Fibroblast of mammary gland (primary cell): ENCODE data around the gene APOBEC2.

Experiments used
- DNase-seq: peaks from one replicate; pipeline ENCODE4 v3.0.0-alpha.2; 2010; ENCODE audit warnings: low read depth
- H3K4me3 ChIP-seq: 2 replicates; pipeline ENCODE4 v1.5.1; 2011; ENCODE audit warnings: low read depth, mild to moderate bottlenecking, low read length, moderate library complexity; ENCODE audit not compliant: control insufficient read depth
- TF ChIP-seq, protein P1 (sequence below): conservative IDR thresholded peaks from 2 replicates; pipeline ENCODE4 v1.5.1; 2011; ENCODE audit warnings: low read depth, low read length, inconsistent platforms; ENCODE audit not compliant: control insufficient read depth, insufficient read depth

APOBEC2 gene

DNA sequence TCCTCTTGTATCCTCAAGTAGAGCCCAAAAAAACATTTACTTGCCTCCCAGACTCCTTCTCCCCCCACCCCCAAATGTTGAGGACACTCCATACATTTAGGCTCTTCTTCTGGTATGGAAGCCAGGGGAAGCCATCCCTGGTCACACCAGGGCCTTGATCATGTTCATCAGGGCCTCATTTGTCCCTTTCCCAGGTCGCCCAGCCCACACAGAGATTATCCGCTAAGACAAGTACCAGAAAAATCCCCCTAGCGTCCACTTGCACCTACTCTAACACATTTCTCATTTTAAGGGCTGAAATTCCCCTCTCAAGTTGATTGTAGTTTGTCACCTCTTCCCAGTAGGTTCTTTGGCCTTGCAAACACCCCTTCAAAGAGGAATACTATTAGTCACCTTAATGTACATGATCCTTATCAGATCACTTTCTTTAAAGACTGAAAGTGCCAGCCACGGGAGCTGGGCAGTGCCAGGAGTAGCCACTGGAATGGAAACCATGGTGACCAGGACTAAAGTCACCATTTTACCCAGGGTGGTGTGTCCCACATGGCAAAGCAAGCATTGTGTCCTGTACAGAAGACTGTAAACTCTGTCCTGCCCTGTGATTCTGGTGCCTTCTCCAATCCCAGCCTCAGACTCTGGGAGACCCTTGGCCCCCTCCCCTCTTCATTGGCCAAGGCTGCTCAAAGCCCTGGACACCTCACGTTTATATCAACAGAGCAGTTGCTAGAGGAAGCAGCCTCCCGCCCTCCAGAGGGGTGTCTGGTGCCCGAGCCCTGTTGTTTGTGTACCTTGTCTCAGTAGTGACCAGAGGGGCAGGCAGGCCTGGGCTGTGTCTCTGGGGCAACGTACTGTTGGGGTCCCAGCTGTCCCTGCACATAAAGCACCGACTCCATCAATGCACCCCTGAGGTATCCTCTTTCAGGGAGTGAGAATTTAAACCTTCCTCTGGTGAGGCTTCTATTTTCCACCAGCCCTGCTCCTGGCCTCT lies 5.0 kb upstream of the APOBEC2 start:
- TF ChIP-seq, protein P1, sequence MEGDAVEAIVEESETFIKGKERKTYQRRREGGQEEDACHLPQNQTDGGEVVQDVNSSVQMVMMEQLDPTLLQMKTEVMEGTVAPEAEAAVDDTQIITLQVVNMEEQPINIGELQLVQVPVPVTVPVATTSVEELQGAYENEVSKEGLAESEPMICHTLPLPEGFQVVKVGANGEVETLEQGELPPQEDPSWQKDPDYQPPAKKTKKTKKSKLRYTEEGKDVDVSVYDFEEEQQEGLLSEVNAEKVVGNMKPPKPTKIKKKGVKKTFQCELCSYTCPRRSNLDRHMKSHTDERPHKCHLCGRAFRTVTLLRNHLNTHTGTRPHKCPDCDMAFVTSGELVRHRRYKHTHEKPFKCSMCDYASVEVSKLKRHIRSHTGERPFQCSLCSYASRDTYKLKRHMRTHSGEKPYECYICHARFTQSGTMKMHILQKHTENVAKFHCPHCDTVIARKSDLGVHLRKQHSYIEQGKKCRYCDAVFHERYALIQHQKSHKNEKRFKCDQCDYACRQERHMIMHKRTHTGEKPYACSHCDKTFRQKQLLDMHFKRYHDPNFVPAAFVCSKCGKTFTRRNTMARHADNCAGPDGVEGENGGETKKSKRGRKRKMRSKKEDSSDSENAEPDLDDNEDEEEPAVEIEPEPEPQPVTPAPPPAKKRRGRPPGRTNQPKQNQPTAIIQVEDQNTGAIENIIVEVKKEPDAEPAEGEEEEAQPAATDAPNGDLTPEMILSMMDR: no peak
- no peak overlapping the region for H3K4me3 ChIP-seq
- no peak for DNase-seq

DNA sequence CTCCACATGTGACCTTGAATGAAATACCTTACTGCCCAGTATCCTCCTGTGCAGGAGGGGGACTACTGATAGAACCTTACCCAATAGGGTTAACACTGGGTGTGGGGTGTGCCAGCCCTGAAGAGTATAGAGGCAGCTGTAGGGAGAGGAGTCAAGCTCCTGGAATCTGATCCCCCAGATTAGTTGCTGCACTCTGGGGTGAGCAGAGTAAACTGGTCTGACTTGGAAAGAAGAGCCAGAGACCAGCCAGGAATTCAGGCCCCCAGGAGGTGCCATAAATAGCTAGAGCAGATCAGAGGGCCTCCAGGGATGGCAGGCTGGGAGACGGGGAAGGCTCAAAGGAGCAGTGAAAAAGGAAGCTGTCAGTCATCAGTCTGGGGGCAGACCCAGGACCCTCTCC lies 3.5 kb upstream of the APOBEC2 start:
- H3K4me3 ChIP-seq: no peak overlapping the region
- no peak for DNase-seq
- TF ChIP-seq, protein P1: no peak

DNA sequence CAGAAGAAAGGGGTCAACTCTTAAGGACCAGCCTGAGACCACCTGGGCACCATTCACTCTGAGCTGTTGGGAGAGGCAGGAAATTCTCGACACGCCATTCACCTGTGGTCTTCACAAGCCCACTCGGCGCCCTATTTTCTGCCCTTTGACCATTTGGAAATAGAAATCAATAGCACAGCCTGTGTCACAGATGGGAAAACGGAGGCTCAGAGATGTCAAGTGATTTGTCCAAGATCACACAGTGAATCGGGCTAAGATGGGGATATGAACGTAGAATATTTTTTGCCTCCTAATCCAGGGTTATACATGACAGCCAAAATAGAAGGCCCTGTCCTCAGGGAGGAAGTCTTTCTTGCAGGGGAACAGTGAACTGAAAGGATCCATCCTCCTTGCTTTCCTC lies 3.0 kb upstream of the APOBEC2 start:
- no peak overlapping the region for H3K4me3 ChIP-seq
- DNase-seq: no peak
- TF ChIP-seq, protein P1: no peak

DNA sequence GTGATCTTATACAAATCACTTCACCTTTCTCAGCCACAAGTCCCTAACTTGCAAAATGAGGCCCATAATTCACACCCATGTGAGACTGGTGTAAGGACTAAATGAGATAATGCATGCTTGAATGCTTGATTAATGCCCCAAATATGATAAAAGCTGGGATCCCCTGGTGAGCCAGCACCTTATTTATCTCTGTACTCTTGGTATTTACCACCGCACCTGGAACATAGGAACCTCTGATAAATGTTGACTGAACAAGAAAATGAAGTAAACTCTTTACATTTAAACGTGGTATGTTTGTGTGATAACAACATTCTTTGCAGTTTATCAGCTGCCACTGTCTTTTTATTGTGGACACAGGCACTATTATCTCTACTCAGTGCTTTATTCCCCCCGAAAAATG lies 2.5 kb upstream of the APOBEC2 start:
- no peak for DNase-seq
- TF ChIP-seq, protein P1: no peak
- no peak overlapping the region for H3K4me3 ChIP-seq

DNA sequence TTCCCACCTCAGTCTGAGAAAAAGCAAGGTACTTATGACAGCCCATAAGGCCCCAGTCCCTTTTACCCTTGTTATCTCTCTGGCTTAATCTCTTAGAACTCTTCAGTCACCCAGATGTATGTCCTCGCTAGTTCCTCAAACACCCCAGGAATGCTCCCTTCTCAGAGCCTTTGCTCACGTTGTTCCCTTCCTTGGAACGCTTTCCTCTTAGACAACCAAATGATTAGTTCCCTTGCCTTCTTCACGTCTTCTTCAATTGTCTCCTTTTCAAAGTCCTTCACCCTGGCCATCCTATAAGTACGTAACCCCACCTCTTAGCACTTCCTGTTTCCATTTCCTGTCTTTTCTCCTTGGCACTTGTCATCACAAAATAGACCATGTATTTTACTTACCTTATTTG lies 1.1 kb upstream of the APOBEC2 start:
- no peak for DNase-seq
- no peak overlapping the region for H3K4me3 ChIP-seq
- TF ChIP-seq, protein P1: no peak

DNA sequence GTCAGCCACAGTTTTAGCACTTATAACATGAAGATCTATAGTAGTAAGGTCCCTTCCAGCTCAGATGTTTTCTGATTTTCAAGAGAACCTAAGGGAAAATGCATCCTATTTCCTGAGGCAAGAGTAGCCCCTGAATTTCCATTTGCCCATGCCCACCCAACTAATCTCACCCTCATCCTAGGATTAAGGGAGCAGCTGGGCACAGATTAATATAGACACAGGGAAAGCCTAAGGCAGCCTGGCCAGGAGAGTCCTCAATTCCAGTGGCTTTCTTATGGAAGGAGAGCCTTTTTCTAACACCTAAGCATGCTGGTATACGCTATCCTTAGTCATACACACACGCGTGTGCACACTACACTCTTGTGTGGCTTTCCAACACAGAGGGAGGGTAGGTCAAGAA lies 1.5 kb downstream of the APOBEC2 start:
- TF ChIP-seq, protein P1: no peak
- no peak for DNase-seq

More for the DNA sequence above, 1.5 kb downstream of the APOBEC2 start:
- no peak overlapping the region for H3K4me3 ChIP-seq
